NCI-H146 treated with DMSO at 0.1 percent for 48 hours (cell line): Measurements from ENCODE around the gene HYKK.
"Not testable (repeated sequence)": the region's sequence is repeated elsewhere in the genome, so short reads cannot be mapped to it uniquely, and the experiment has no call there.

Experiments
- DNase-seq: peaks from one replicate; lab custom pipeline; 2025; ENCODE audit not compliant: unreplicated experiment; lab: John Stamatoyannopoulos, UW

Gene HYKK

GRCh38 chr15:78539464-78540140, 32.2 kb downstream of the HYKK start:
- not testable (repeated sequence) for DNase-seq

DNA sequence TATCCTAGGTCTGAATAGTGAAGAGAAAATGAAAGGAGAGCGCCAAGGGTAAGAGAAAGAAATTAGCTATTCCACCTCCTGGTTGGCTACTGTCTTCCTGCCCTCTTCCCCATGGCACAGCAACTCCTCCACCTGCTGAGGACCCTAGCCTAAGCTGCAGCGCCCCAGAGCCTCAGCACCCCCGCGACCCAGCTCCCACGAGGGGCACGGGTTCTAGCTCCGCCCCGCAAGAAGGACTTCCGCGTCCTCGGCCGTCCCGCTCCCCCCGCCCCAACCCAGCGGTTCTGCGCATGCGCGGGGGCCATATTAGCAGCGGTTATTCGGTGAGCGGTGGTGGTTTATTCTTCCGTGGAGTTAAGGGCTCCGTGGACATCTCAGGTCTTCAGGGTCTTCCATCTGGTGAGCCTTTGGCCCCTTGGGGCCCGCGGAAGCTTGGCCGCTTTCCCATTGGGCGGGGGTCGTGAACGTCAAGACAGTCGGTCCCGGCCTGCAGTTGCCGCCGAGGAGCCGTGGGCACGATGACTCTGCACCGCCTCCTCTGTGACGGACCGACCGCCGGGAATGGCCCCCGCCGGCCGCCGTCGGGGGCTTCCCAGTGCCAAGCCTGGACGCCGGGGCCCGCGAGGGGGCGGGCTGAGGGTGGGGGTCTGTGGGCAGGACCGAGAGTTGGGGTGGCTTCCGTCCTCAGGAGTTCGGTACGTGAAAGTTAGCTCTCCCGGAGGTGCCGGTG, 32.9 kb downstream of the HYKK start, which contains the start of gene PSMA4:
PSMA4 (plus strand) TSS at position 304 of the 730 bp plus-strand sequence. CDS start 1,484 bp downstream, outside the sequence.
- DNase-seq, result peak; percentile 50

DNA sequence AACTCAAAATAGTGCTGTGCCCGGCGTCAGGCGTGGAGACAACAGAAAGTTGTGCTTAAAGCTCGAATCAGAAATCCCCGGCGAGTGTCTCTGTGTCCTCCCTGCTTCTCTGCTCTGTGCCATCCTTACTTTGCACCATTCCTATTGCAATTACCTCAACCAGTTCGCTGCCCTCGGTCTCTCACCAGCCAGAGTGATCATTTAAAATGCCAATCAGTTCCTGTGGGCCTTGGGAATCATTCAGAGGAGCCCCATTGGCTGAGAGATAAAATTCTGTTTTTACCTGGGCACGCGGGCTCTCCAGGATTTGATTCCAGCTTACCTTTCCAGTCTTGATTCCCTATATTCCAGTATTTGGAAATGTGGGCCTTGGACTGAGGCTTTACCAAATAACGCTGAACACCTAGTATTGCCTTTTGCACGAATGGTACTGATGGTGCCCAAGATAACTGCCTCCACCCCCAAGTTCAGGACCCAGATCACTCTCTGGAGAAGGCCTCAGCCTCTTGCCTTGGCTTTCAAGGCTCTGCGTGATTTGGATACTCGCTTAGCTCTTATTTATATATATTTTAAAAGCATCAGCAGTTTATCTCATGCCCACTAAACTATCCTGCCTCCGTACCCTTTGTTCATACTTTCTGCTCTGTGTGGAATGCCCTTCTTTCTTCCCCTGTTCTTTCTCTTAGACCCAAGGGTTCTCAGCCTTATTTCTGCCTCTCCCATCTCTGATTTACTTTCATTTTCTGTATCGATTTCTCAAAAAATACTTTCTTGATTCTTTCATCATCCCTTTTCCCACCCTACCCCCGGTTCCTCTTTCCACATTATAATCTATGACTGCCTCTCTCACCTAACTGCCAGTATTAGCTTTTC, 33.7 kb downstream of the HYKK start:
- no peak for DNase-seq

DNA sequence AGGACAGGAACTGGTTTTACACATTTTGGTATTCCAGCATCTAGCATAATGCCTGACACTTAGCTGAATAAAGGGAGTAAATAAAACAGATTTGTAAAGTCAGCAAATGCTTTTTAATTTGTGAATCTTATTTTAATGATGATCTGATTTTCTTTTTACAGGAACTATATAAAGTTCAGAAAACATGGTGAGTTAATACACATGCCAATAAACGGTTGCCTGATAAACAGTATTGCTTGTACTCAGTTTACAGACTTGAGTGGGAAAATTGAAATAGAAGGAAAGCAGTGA, 34.3 kb downstream of the HYKK start:
- no peak for DNase-seq

DNA sequence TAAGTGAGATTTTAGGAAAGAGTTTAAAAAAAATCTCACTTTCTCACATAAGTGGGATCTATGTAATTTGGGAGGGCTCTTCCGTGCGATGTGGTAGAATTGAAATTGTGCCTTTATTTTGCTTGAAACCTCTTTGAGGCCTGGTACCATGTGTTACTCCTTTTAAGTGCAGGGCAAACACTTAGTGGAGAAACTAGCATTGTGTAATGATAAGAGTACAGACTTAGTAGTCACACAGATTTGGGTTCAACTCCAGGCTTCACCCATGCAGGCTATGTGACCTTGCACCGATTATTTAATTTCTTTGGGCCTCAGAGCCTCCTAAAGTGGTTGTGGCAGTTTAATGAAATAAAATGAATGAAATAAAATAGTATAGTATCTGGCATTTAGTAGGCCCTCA, 35.3 kb downstream of the HYKK start:
- DNase-seq, result no peak

DNA sequence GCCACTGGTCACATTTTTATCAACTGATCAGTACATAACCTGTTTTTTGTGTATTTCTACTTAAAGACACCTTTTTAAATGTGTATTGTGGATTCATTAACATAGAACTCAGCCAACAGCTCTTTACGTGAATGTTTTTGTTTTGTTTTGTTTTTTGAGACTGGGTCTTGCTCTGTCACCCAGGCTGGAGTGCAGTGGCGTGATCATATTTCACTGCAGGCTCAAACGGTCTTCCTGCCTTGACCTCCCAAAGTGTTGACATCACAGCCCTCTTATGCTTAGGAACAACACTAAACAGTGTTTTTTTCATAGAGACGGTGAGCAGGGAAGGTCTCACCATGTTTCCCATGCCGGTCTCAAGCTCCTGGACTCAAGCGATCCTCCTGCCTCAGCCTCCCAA, 42.8 kb downstream of the HYKK start:
- DNase-seq, result no peak

DNA sequence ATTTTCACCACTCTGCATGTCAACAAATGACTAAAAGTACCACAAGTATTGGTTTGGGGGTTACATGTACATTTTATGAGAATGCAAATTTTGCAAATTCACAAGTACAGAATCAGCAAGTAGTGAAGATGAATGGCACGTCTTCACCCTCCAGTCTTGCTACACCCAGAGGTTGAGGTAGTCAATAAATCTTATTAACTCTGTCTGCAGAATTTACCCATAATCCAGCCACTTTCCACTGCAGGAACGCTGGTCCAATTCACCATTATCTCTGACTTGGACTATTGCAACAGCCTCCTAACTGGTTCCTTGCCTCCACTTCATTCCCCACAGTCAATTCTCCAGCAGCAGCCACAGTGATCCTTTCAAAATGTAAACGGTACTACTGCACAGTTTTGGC, 43.4 kb downstream of the HYKK start:
- no peak for DNase-seq

GRCh38 chr15:78551902-78552301, 44.5 kb downstream of the HYKK start:
- DNase-seq, result no peak

DNA sequence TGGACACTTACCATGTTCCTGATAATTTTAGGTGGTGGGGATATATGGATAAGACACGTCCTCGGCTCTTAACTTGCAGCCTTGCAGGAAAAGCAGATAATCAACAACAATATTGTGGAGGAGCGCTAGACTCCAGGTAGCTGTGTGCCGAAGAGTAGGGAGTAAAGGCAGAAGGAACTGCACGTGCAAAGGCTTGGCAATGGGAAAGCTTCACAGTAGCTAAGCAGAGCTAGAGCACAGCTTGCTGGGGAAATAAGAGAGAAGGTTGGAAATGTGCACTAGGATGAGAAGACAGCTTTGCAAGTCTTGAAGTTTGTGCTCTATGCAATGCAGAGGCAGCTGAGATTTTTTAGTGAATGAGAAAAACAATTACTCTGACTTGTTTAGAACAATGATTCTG, 45.2 kb downstream of the HYKK start:
- no peak for DNase-seq

- not testable (repeated sequence) for DNase-seq
These were observed 52.8 kb downstream of the HYKK start for GRCh38 chr15:78560201-78560600.

DNA sequence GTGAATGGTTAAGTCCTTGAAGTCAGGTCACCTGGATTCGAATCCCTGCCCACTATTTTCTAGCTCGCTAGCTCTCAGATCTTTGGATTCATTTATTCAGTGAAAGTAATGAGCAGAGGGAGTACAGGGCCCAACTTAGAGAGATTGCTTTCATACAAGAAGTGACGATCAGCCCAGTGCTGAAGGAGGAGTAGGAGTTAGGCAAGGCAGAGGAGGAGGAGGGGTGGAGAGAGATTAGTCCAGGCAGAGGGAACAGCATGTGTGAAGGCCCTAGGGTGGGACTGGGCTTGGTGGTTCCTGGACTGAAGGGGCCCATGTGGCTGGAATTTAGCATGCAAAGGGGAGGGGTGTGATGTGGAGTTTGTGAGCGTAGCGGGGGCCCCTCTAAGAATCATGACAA, 54.1 kb downstream of the HYKK start:
- no peak for DNase-seq

DNA sequence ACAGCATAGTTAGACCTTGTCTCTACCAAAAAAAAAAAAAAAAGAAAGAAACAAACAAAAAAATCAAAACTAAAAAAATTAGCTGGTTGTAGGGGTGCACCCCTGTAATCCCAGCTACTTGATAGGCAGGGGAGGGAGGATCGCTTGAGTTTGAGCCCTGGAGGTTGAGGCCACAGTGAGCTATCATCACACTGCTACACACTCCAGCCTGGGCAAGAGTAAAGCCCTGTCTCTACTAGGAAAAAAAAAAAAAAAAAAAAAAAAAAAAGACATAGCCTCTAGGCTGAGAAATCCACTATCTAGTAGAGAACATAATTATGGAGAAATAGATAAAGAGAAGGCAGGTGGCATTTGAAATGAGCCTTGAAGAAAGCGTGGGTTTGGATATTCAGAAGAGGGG, 55.7 kb downstream of the HYKK start:
- DNase-seq, result no peak

GRCh38 chr15:78564743-78565096, 57.3 kb downstream of the HYKK start:
- DNase-seq, result no peak

GRCh38 chr15:78565097-78565950, 57.9 kb downstream of the HYKK start, which contains the start of gene CHRNA5:
TSS of gene CHRNA5 (plus strand) at chr15:78565520. CDS start at chr15:78565720, 200 bp downstream.
- peak; percentile 92 for DNase-seq

GRCh38 chr15:78565951-78566774, 58.8 kb downstream of the HYKK start:
- DNase-seq, result peak; percentile 23

- DNase-seq, result no peak
These were observed 60.2 kb downstream of the HYKK start for GRCh38 chr15:78567531-78567930.

GRCh38 chr15:78570710-78571109, 63.3 kb downstream of the HYKK start:
- no peak for DNase-seq

DNA sequence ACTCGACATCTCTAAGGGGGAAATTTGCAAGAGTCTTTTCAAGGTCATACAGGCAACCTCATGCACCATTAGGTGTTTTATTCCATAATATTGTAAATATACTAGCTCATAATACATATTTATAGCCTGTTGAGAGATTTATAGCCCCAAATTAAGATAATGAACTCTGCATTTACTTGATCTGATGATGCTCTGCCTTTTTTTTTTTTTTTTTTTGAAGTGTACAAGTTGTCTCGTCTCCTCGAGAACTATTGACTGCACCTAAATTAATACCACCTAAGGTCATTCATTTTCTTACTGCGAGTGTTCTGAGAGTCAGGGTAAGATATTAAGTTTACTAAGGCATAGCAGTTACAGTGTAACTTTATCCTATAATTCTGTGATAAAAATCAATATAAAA, 64.0 kb downstream of the HYKK start:
- DNase-seq, result no peak

- no peak for DNase-seq
These were observed 66.0 kb downstream of the HYKK start for GRCh38 chr15:78573416-78573815.

DNA sequence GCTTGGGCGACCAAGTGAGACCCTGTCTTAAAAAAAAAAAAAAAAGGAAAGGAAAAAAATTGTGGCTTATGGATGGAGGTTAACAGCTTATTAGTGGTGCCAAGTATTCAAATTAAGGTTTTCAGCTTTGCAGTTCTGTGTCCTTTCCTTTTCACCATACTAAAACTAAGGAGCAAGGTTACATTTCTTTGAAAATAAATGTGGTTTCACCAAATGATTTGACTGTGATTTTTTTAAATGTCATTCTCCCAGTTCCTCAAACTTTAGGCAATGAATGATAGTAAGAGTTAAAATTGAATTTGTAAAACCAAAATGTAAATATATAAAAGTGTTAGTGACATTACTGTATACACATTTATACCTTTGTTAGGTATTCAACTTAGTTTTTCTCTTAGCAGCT, 67.6 kb downstream of the HYKK start:
- DNase-seq, result no peak
